Ovary (tissue), 3 donors: Measurements from ENCODE around the gene S100A2.

ENCODE experiments used
- CTCF ChIP-seq, 3 donors: fragments of 450-650 bp in 2 of 3; fragments of 200-600 bp in 1 of 3; IDR thresholded peaks; one replicate each; pipeline versions ENCODE4 v1.5.1 to v1.8.0; 2016 to 2022; ENCODE audit warnings: antibody characterized with exemption in 3 of 3, mild to moderate bottlenecking in 1 of 3
- EP300 ChIP-seq: sonication (generic); formaldehyde crosslinking; IDR thresholded peaks from one replicate; pipeline ENCODE4 v1.6.1; 2017; ENCODE audit warnings: antibody characterized with exemption
- donor health status: DM: no; HTN: no; CAD: no.

- no peak for TF ChIP-seq EP300
- TF ChIP-seq CTCF (IDR thresholded peaks at IDR 0.05): no peak
Observed at GRCh38 chr1:153565529-153566374, at the start of gene S100A2.
